Gastrocnemius medialis (tissue), 4 donors: ENCODE measurements around the gene GJA5. TPM values are rescaled to one million over a fixed set of nuclear protein-coding genes. Genes with fewer than 3 reads are reported as not detected.
A peak's percentile ranks its signal among the peaks of the same experiment; 100 is the strongest.

Experiments
- ATAC-seq, 2 donors: fragments of 150-250 bp; one replicate each; pipeline ENCODE4 v1.9.1; 2016
- DNase-seq, 2 donors: peaks; one replicate each; pipeline ENCODE4 v3.0.0-alpha.2; 2019
- H3K27ac ChIP-seq, 4 donors: fragments of 200-600 bp; sonication (generic); 1 replicate in 1 of 4; 2 replicates in 3 of 4; pipeline ENCODE4 v1.5.1; 2016 to 2018; ENCODE audit warnings: mild to moderate bottlenecking in 2 of 4, moderate library complexity in 1 of 4
- H3K27me3 ChIP-seq, 3 donors: fragments of 200-600 bp; sonication (generic) in 2 of 3; 1 replicate in 1 of 3; 2 replicates in 2 of 3; pipeline versions ENCODE4 v1.5.1 to v1.6.0; 2016 to 2019; ENCODE audit warnings: mild to moderate bottlenecking in 1 of 3, moderate library complexity in 1 of 3
- H3K36me3 ChIP-seq, 2 donors: fragments of 200-600 bp; sonication (generic) in 1 of 2; one replicate each; pipeline ENCODE4 v1.5.1; 2017 to 2018
- H3K4me1 ChIP-seq, 2 donors: fragments of 200-600 bp; sonication (generic) in 1 of 2; one replicate each; pipeline ENCODE4 v1.5.1; 2016 to 2017; ENCODE audit warnings: mild to moderate bottlenecking in 2 of 2
- H3K4me3 ChIP-seq, 4 donors: fragments of 200-600 bp; sonication (generic) in 3 of 4; 1 replicate in 1 of 4; 2 replicates in 3 of 4; pipeline ENCODE4 v1.5.1; 2016 to 2019; ENCODE audit warnings: mild to moderate bottlenecking in 2 of 4
- H3K9me3 ChIP-seq, 3 donors: fragments of 200-600 bp; sonication (generic) in 2 of 3; 1 replicate in 1 of 3; 2 replicates in 2 of 3; pipeline ENCODE4 v1.5.1; 2016 to 2019
- POLR2A ChIP-seq, 2 donors: fragments of 450-650 bp; IDR thresholded peaks; one replicate each; pipeline ENCODE4 v1.6.1; 2017; ENCODE audit warnings: antibody characterized with exemption in 2 of 2, mild to moderate bottlenecking in 2 of 2, moderate library complexity in 2 of 2
- in situ Hi-C, 4 donors: fragments of 200-750 bp; cut with MboI; loops; one replicate each; pipeline versions ENCODE4 v1.15.0 to v1.8.0; 2017; ENCODE audit warnings: low sequenced_read_pairs in 4 of 4
- intact Hi-C: fragments of 100-400 bp; cut with DNase I; formaldehyde crosslinking; loops from one replicate; pipeline ENCODE4 v1.15.1; 2023; ENCODE audit warnings: low total_unique reads
- total RNA-seq, 4 donors: library from RNA; depleted of rRNA; stranded (reverse); fragments of >200 nt; gene quantifications; one replicate each; pipeline versions ENCODE4 v1.1.0 to v1.2.3, GENCODE V29; 2016
- TF ChIP-seq, protein P1 (sequence below), 5 experiments: fragments of 450-650 bp in 3 of 5; fragments of 200-600 bp in 2 of 5; sonication (generic) in 2 of 5; IDR thresholded peaks in 4 of 5; conservative IDR thresholded peaks in 1 of 5; 1 replicate in 4 of 5; 2 replicates in 1 of 5; pipeline ENCODE4 v1.5.1; 2016 to 2019; ENCODE audit warnings: antibody characterized with exemption in 5 of 5, mild to moderate bottlenecking in 3 of 5, moderate library complexity in 3 of 5

GJA5 gene
- total RNA-seq, 4 donors from 2014 or later, result 1.4 to 7.7 (median 2.6) TPM

DNA sequence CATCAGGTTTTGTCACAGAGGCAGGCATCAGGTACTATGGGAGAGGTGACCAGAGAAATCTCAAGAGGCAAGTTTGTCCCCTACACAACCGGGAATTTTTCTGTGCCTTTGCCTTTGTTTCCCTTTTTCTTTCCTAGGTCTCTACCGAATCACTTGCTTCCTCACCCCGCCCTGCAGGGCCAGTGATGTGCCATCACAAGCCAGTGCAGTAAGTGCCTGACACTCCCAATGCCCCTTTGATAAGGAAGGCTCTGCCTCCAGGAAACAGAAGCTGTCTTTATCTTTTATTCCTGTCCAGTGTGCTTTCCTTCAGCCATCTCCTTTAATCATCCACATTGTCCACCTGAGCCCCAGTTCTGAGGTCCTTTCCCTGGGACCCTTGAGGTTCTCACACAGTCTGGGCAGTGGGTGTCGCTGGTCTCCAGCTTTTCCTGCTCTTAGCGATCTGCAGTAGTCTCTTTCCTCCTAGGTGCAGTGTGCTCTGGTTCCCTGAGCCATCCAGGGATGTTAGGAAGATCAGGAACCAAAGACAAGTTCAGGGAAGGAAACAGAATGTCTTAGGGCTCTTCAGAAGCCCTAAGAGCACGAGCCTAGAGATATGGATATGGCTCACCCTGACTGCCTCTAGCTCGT is 36.6 kb downstream of the GJA5 start:
- TF ChIP-seq, protein P1, sequence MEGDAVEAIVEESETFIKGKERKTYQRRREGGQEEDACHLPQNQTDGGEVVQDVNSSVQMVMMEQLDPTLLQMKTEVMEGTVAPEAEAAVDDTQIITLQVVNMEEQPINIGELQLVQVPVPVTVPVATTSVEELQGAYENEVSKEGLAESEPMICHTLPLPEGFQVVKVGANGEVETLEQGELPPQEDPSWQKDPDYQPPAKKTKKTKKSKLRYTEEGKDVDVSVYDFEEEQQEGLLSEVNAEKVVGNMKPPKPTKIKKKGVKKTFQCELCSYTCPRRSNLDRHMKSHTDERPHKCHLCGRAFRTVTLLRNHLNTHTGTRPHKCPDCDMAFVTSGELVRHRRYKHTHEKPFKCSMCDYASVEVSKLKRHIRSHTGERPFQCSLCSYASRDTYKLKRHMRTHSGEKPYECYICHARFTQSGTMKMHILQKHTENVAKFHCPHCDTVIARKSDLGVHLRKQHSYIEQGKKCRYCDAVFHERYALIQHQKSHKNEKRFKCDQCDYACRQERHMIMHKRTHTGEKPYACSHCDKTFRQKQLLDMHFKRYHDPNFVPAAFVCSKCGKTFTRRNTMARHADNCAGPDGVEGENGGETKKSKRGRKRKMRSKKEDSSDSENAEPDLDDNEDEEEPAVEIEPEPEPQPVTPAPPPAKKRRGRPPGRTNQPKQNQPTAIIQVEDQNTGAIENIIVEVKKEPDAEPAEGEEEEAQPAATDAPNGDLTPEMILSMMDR (IDR thresholded peaks at IDR 0.05 in 4 of 5, conservative IDR thresholded peaks at IDR 0.05 in 1 of 5), result peak in 3 of 5 experiments; percentile 36 to 39 (median 37)
- TF ChIP-seq POLR2A (IDR thresholded peaks at IDR 0.05), result no peak
- no peaks in the 10 kb centered on the region for H3K4me1 ChIP-seq
- no peak overlapping the region for H3K4me3 ChIP-seq
- intact Hi-C loops, result loop anchor here (1.0 kb wide), 1 partner anchor 168 kb away; no protein-coding TSS in a partner anchor
- no peaks in the 10 kb centered on the region for H3K27me3 ChIP-seq
- peak in 1 of 2 donors; percentile 50 for ATAC-seq
- no peaks in the 10 kb centered on the region for H3K9me3 ChIP-seq
- H3K36me3 ChIP-seq, result no peaks in the 10 kb centered on the region
- no peak overlapping the region for H3K27ac ChIP-seq
- in situ Hi-C loops, result loop anchor here in 2 of 4 donors (10.0 to 25.0 kb wide), 2 partner anchors 163 to 171 kb away; no protein-coding TSS in a partner anchor
- DNase-seq, result no peak

- no peaks in the 10 kb centered on the region for H3K4me1 ChIP-seq
- H3K36me3 ChIP-seq, result no peaks in the 10 kb centered on the region
- H3K27me3 ChIP-seq, result no peaks in the 10 kb centered on the region
- DNase-seq (no peak), ATAC-seq (no peak)
- H3K27ac ChIP-seq, result no peak overlapping the region
- TF ChIP-seq POLR2A (IDR thresholded peaks at IDR 0.05), result no peak
- TF ChIP-seq, protein P1 (IDR thresholded peaks at IDR 0.05 in 4 of 5, conservative IDR thresholded peaks at IDR 0.05 in 1 of 5), result no peak
- no peaks in the 10 kb centered on the region for H3K9me3 ChIP-seq
- H3K4me3 ChIP-seq, result no peak overlapping the region
- intact Hi-C loops (no loop called here), in situ Hi-C loops (loop anchor here in 2 of 4 donors (10.0 to 25.0 kb wide), 2 partner anchors 165 to 173 kb away; no protein-coding TSS in a partner anchor)
Measured at GRCh38 chr1:147722124-147722523, 38.3 kb downstream of the GJA5 start.

- DNase-seq, result no peak
- no peaks in the 10 kb centered on the region for H3K9me3 ChIP-seq
- H3K36me3 ChIP-seq, result no peaks in the 10 kb centered on the region
- intact Hi-C loops, result no loop called here
- no peaks in the 10 kb centered on the region for H3K4me1 ChIP-seq
- ATAC-seq, result no peak
- H3K27ac ChIP-seq, result no peak overlapping the region
- H3K27me3 ChIP-seq, result no peaks in the 10 kb centered on the region
- TF ChIP-seq POLR2A (IDR thresholded peaks at IDR 0.05), result no peak
- TF ChIP-seq, protein P1 (IDR thresholded peaks at IDR 0.05 in 4 of 5, conservative IDR thresholded peaks at IDR 0.05 in 1 of 5), result no peak
- in situ Hi-C loops, result loop anchor here in 2 of 4 donors (10.0 to 25.0 kb wide), 2 partner anchors 166 to 173 kb away; no protein-coding TSS in a partner anchor
- no peak overlapping the region for H3K4me3 ChIP-seq
Measured at GRCh38 chr1:147721716-147722115, 38.7 kb downstream of the GJA5 start.

- Histone ChIP-seq H3K27me3 (no peaks in the 10 kb centered on the region), H3K27ac (no peak overlapping the region), H3K4me1 (no peaks in the 10 kb centered on the region), H3K4me3 (no peak overlapping the region), H3K9me3 (no peaks in the 10 kb centered on the region), H3K36me3 (no peaks in the 10 kb centered on the region)
- in situ Hi-C loops, result loop anchor here in 2 of 4 donors (10.0 to 25.0 kb wide), 2 partner anchors 167 to 174 kb away; no protein-coding TSS in a partner anchor
- TF ChIP-seq POLR2A (IDR thresholded peaks at IDR 0.05), result no peak
- TF ChIP-seq, protein P1 (IDR thresholded peaks at IDR 0.05 in 4 of 5, conservative IDR thresholded peaks at IDR 0.05 in 1 of 5), result no peak
- DNase-seq (no peak), ATAC-seq (no peak)
- intact Hi-C loops, result no loop called here
Measured at GRCh38 chr1:147720557-147720956, 39.8 kb downstream of the GJA5 start.
